ENCODE measurements around the gene IRF5. TPM values are rescaled to one million over a fixed set of nuclear protein-coding genes. Genes with fewer than 3 reads are reported as not detected.

Gene IRF5
- total and polyA plus RNA-seq, 4 donors = 4.3 to 6.2 (median 4.5) TPM

- H3K4me1 ChIP-seq (ENCODE audit: control insufficient read depth in 4 of 4, insufficient read depth in 4 of 4, low read length in 3 of 4) = peaks cover 0 to 3% (median 1%) of the 10 kb centered on the region in 4 donors
- H3K4me3 ChIP-seq (ENCODE audit: low read depth in 1 of 3, low read length in 3 of 3) = no peak overlapping the region
- H3K9ac ChIP-seq (ENCODE audit: low read depth in 1 of 2, low read length in 2 of 2) = no peak overlapping the region
- WGBS = 92% methylated on average over 7 of the region's 7 CpGs
- no peak overlapping the region for H3K27ac ChIP-seq (ENCODE audit: low read depth in 1 of 2, low read length in 2 of 2)
- no peak for DNase-seq (ENCODE audit: low spot score)
- H3K36me3 ChIP-seq (ENCODE audit: control insufficient read depth in 4 of 4, insufficient read depth in 3 of 4, low read depth in 1 of 4, low read length in 3 of 4) = no peaks in the 10 kb centered on the region
- H3K9me3 ChIP-seq (ENCODE audit: control insufficient read depth in 4 of 4, low read length in 3 of 4) = no peaks in the 10 kb centered on the region
- TF ChIP-seq FOXA2 (IDR thresholded peaks at IDR 0.05) (no peak), FOXA1 (IDR thresholded peaks at IDR 0.05) (no peak), ATF3 (IDR thresholded peaks at IDR 0.05) (no peak), GABPA (IDR thresholded peaks at IDR 0.05 in 1 of 2, conservative IDR thresholded peaks at IDR 0.05 in 1 of 2) (no peak), RAD21 (IDR thresholded peaks at IDR 0.05) (no peak)
- no peaks in the 10 kb centered on the region for H3K27me3 ChIP-seq (ENCODE audit: control insufficient read depth in 4 of 4, insufficient read depth in 4 of 4, low read length in 3 of 4)
Measured at GRCh38 chr7:128888039-128888755, 49.5 kb upstream of the IRF5 start.

- Histone ChIP-seq H3K27me3 (ENCODE audit: control insufficient read depth in 4 of 4, insufficient read depth in 4 of 4, low read length in 3 of 4) (no peaks in the 10 kb centered on the region), H3K4me3 (ENCODE audit: low read depth in 1 of 3, low read length in 3 of 3) (no peak overlapping the region), H3K9me3 (ENCODE audit: control insufficient read depth in 4 of 4, low read length in 3 of 4) (no peaks in the 10 kb centered on the region), H3K36me3 (ENCODE audit: control insufficient read depth in 4 of 4, insufficient read depth in 3 of 4, low read depth in 1 of 4, low read length in 3 of 4) (no peaks in the 10 kb centered on the region), H3K27ac (ENCODE audit: low read depth in 1 of 2, low read length in 2 of 2) (no peak overlapping the region), H3K9ac (ENCODE audit: low read depth in 1 of 2, low read length in 2 of 2) (no peak overlapping the region), H3K4me1 (ENCODE audit: control insufficient read depth in 4 of 4, insufficient read depth in 4 of 4, low read length in 3 of 4) (peaks cover 0 to 3% (median 1%) of the 10 kb centered on the region in 4 donors)
- no peak for DNase-seq (ENCODE audit: low spot score)
- TF ChIP-seq YY1 (IDR thresholded peaks at IDR 0.05) = no peak
- no peak for TF ChIP-seq RAD21 (IDR thresholded peaks at IDR 0.05)
- TF ChIP-seq ZBTB33 (IDR thresholded peaks at IDR 0.05) = no peak
- no peak for TF ChIP-seq JUND (IDR thresholded peaks at IDR 0.05)
- TF ChIP-seq FOXA1 (IDR thresholded peaks at IDR 0.05) = no peak
- TF ChIP-seq MAX (IDR thresholded peaks at IDR 0.05) = no peak
- TF ChIP-seq CTCF (IDR thresholded peaks at IDR 0.05; ENCODE audit: low read depth, low read length, missing input control) = no peak
- TF ChIP-seq NR2F2 (IDR thresholded peaks at IDR 0.05) = no peak
- no peak for TF ChIP-seq EGR1 (IDR thresholded peaks at IDR 0.05; ENCODE audit: low read depth in 2 of 2)
- TF ChIP-seq RXRA (IDR thresholded peaks at IDR 0.05) = no peak
- TF ChIP-seq REST (IDR thresholded peaks at IDR 0.05) = no peak
- no peak for TF ChIP-seq HNF4G (IDR thresholded peaks at IDR 0.05)
- no peak for TF ChIP-seq SP1 (IDR thresholded peaks at IDR 0.05)
- TF ChIP-seq HNF4A (conservative IDR thresholded peaks at IDR 0.05) = no peak
- no peak for TF ChIP-seq GABPA (IDR thresholded peaks at IDR 0.05 in 1 of 2, conservative IDR thresholded peaks at IDR 0.05 in 1 of 2)
- no peak for TF ChIP-seq TAF1 (conservative IDR thresholded peaks at IDR 0.05)
- no peak for TF ChIP-seq FOXA2 (IDR thresholded peaks at IDR 0.05)
- no peak for TF ChIP-seq ATF3 (IDR thresholded peaks at IDR 0.05)
- 89% methylated on average over 11 of the region's 11 CpGs for WGBS
Measured at GRCh38 chr7:128888756-128889095, 49.0 kb upstream of the IRF5 start.

Measured in liver (tissue), 9 donors.